Measurements from ENCODE around the gene DENND2C.

The DENND2C gene

GRCh38 chr1:114552106-114552639, 117.7 kb downstream of the DENND2C start:
- Histone ChIP-seq H3K4me3 (replicated peaks; ENCODE audit: insufficient read depth, low read length) (no peak overlapping the region), H3K27me3 (ENCODE audit: insufficient read depth, poor library complexity, severe bottlenecking) (no peaks in the 10 kb centered on the region), H3K27ac (replicated peaks) (no peak overlapping the region)
- TF ChIP-seq REST (IDR thresholded peaks at IDR 0.05; ENCODE audit: insufficient replicate concordance, low read depth) (no peak), POLR2AphosphoS5 (IDR thresholded peaks at IDR 0.05; ENCODE audit: low read depth) (no peak), GABPA (IDR thresholded peaks at IDR 0.05; ENCODE audit: low read depth) (no peak)
- DNase-seq (ENCODE audit: low read depth in 1 of 2, low spot score in 1 of 2): no peak

GRCh38 chr1:114551400-114551799, 118.4 kb downstream of the DENND2C start:
- no peak overlapping the region for H3K27ac ChIP-seq (replicated peaks)
- no peak for DNase-seq (ENCODE audit: low read depth in 1 of 2, low spot score in 1 of 2)
- H3K4me3 ChIP-seq (replicated peaks; ENCODE audit: insufficient read depth, low read length): no peak overlapping the region
- TF ChIP-seq REST (IDR thresholded peaks at IDR 0.05; ENCODE audit: insufficient replicate concordance, low read depth) (no peak), CTCF (IDR thresholded peaks at IDR 0.05; ENCODE audit: insufficient read depth, low read length) (no peak), SPI1 (IDR thresholded peaks at IDR 0.05; ENCODE audit: borderline replicate concordance, low read depth) (no peak), GABPA (IDR thresholded peaks at IDR 0.05; ENCODE audit: low read depth) (no peak), POLR2AphosphoS5 (IDR thresholded peaks at IDR 0.05; ENCODE audit: low read depth) (no peak)
- no peaks in the 10 kb centered on the region for H3K27me3 ChIP-seq (ENCODE audit: insufficient read depth, poor library complexity, severe bottlenecking)

GRCh38 chr1:114550336-114550735, 119.5 kb downstream of the DENND2C start:
- Histone ChIP-seq H3K4me3 (replicated peaks; ENCODE audit: insufficient read depth, low read length) (no peak overlapping the region), H3K27ac (replicated peaks) (no peak overlapping the region), H3K27me3 (ENCODE audit: insufficient read depth, poor library complexity, severe bottlenecking) (no peaks in the 10 kb centered on the region)
- TF ChIP-seq GABPA (IDR thresholded peaks at IDR 0.05; ENCODE audit: low read depth) (no peak), POLR2AphosphoS5 (IDR thresholded peaks at IDR 0.05; ENCODE audit: low read depth) (no peak), SPI1 (IDR thresholded peaks at IDR 0.05; ENCODE audit: borderline replicate concordance, low read depth) (no peak), CTCF (IDR thresholded peaks at IDR 0.05; ENCODE audit: insufficient read depth, low read length) (no peak), REST (IDR thresholded peaks at IDR 0.05; ENCODE audit: insufficient replicate concordance, low read depth) (no peak)
- DNase-seq (ENCODE audit: low read depth in 1 of 2, low spot score in 1 of 2): no peak
